BLaER1 treated with 17β-estradiol and CSF1 and Interleukin-3, amounts not matched to agents 10 nM and 100 nM (cell line): ENCODE results near the gene FGF19.

ENCODE experiments used
- H3K27ac ChIP-seq, 11 experiments: shearing (Covaris generic); formaldehyde crosslinking; 2 replicates each; pipeline ENCODE4 v1.8.1; 2022
- H3K27me3 ChIP-seq, 11 experiments: shearing (Covaris generic); formaldehyde crosslinking; 2 replicates each; pipeline ENCODE4 v1.8.1; 2022
- H3K36me3 ChIP-seq, 11 experiments: shearing (Covaris generic); formaldehyde crosslinking; 2 replicates each; pipeline ENCODE4 v1.8.1; 2022
- H3K4me1 ChIP-seq, 10 experiments: shearing (Covaris generic); formaldehyde crosslinking; 2 replicates each; pipeline ENCODE4 v1.8.1; 2022
- H3K4me2 ChIP-seq, 11 experiments: shearing (Covaris generic); formaldehyde crosslinking; 2 replicates each; pipeline ENCODE4 v1.8.1; 2022
- H3K4me3 ChIP-seq, 10 experiments: shearing (Covaris generic); formaldehyde crosslinking; 2 replicates each; pipeline ENCODE4 v1.8.1; 2022
- H3K9ac ChIP-seq, 11 experiments: shearing (Covaris generic); formaldehyde crosslinking; 2 replicates each; pipeline ENCODE4 v1.8.1; 2022
- H3K9me3 ChIP-seq, 11 experiments: shearing (Covaris generic); formaldehyde crosslinking; replicated peaks in 1 of 11; 2 replicates each; pipeline ENCODE4 v1.8.1; 2022
- H4K20me1 ChIP-seq, 11 experiments: shearing (Covaris generic); formaldehyde crosslinking; 2 replicates each; pipeline ENCODE4 v1.8.1; 2022
- Cebpa-rat ChIP-seq, 11 experiments: shearing (Covaris generic); IDR thresholded peaks; 2 replicates each; pipeline ENCODE4 v1.8.1; 2022

FGF19 gene, protein sequence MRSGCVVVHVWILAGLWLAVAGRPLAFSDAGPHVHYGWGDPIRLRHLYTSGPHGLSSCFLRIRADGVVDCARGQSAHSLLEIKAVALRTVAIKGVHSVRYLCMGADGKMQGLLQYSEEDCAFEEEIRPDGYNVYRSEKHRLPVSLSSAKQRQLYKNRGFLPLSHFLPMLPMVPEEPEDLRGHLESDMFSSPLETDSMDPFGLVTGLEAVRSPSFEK

GRCh38 chr11:69703768-69704507 lies at the start of gene FGF19:
FGF19 (minus strand) TSS chr11:69704022; CDS start chr11:69703876, 146 bp downstream.
- H3K4me1 ChIP-seq, result peaks cover 28 to 62% (median 41%) of the 10 kb centered on the region in 10 experiments
- H3K27me3 ChIP-seq, result peaks cover 87 to 97% (median 91%) of the 10 kb centered on the region in 11 experiments
- H3K4me2 ChIP-seq, result peak within 1 kb of the TSS; percentile 22 to 62 (median 45); a peak in 20 of 22 replicates
- no peak within 1 kb of the TSS for H3K9ac ChIP-seq
- no peaks in the 10 kb centered on the region for H3K9me3 ChIP-seq
- no peak within 1 kb of the TSS for H3K27ac ChIP-seq
- TF ChIP-seq Cebpa-rat (IDR thresholded peaks at IDR 0.05), result no peak
- peak within 1 kb of the TSS in 5 of 10 experiments; percentile 16 to 32 (median 31); a peak in 6 of 20 replicates for H3K4me3 ChIP-seq
- no peaks in the 10 kb centered on the region for H3K36me3 ChIP-seq
- H4K20me1 ChIP-seq, result peaks cover 0 to 72% (median 55%) of the 10 kb centered on the region in 11 experiments; a peak in 17 of 22 replicates

DNA sequence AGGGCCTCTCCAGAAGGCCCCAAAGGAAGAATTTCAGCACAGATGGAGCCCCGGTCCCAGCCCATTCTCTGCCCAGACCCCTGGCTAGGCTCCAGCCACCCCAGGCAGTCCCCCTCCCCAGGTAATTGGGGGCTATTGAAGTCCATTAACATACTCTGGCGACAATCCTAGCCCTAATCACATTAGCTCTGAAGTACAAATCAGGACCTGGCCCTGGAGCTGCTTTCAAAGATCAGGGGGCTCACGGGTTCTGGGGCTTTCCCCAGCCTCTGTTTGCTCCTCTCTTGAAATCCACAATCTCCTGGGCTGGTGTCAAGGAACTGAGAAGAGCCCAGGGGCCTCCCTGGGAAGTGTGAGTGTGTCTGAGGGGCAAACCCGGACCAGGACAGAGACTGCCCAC lies 49.1 kb upstream of the FGF19 start:
- TF ChIP-seq Cebpa-rat (IDR thresholded peaks at IDR 0.05), result no peak
- H3K4me2 ChIP-seq, result no peak overlapping the region
- no peak overlapping the region for H3K4me3 ChIP-seq
- H3K27ac ChIP-seq, result no peak overlapping the region
- H3K4me1 ChIP-seq, result no peaks in the 10 kb centered on the region
- no peaks in the 10 kb centered on the region for H3K27me3 ChIP-seq
- H4K20me1 ChIP-seq, result no peaks in the 10 kb centered on the region; a peak in 1 of 22 replicates
- no peaks in the 10 kb centered on the region for H3K9me3 ChIP-seq
- H3K9ac ChIP-seq, result no peak overlapping the region
- H3K36me3 ChIP-seq, result no peaks in the 10 kb centered on the region

DNA sequence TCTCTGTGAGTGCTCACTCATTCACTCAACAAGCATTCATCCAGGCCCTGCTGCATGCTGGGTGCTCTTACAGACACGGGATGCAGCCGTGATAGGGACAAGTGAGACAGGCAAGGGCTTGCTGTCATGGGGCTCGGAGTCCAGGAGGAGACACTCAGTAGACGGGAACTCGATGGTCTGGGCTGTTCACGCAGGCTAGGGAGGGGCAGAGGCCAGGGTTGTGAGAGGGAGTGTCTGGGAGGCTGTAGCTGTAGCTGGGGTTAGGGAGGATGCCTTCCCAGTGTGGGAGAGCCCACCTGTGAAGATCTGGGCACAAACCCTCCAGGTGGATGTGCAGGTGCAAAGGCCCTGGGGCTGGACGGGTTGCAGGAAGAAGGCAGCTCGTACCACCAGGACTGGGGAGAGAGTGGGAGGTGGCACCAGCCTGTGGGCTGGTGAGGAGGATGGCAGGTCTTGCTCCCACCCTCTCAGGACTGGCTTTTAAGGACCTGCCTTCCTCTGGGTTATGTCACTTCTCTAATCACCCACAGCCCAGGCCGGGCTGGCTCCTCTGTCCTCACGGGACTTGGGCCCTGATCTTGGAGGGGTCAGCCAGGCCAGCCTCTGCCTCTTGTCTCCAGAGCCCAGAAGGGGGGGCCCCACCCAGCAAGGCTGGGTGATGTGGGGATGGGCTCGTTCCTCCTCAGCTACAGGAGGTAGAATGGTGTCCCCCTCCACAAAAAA lies 47.2 kb upstream of the FGF19 start:
- no peak overlapping the region for H3K4me2 ChIP-seq
- no peak overlapping the region for H3K27ac ChIP-seq
- H3K4me3 ChIP-seq, result no peak overlapping the region
- H3K4me1 ChIP-seq, result no peaks in the 10 kb centered on the region
- no peaks in the 10 kb centered on the region; a peak in 1 of 22 replicates for H4K20me1 ChIP-seq
- TF ChIP-seq Cebpa-rat (IDR thresholded peaks at IDR 0.05), result no peak
- H3K9ac ChIP-seq, result no peak overlapping the region
- H3K36me3 ChIP-seq, result no peaks in the 10 kb centered on the region
- no peaks in the 10 kb centered on the region for H3K27me3 ChIP-seq
- no peaks in the 10 kb centered on the region for H3K9me3 ChIP-seq

DNA sequence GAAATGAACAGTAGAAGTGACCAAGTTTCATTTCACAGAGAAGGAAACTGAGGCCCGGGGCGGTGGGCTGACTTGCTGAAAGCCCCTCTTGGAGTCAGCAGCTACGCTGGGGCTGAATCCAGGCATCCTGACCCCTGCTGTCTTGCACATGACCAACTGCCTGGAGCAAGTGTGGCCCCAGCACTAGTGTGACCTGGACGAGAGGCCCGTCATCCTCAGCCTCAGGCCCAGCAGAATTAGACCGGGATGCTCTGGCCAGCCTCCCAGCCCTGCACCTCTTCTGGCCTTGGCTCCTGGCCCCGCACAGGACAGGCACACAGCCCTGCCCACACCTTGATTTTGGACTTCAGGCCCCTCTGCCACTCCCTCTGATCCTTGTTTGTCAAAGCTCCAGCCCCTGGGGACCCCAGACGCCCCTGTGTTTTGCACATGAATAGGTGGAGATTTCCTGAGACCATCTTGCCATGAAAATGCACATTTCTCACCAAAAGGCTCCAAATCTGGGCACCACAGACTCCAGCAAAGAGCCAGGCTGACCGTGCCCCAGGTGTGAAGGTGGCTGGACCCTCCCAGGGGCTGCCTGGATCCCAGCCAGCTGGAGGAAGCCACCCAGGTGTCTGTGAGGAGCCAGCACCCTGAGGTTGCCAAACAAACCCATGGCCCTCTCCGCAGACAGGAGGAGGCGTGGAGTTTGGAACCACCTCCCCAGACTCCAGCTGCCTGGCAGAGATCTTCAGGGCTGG lies 46.5 kb upstream of the FGF19 start:
- H3K4me3 ChIP-seq, result no peak overlapping the region
- no peaks in the 10 kb centered on the region for H3K4me1 ChIP-seq
- no peaks in the 10 kb centered on the region for H3K9me3 ChIP-seq
- no peak for TF ChIP-seq Cebpa-rat (IDR thresholded peaks at IDR 0.05)
- no peak overlapping the region; a peak in 1 of 22 replicates for H3K9ac ChIP-seq
- H4K20me1 ChIP-seq, result peaks cover 0 to 4% (median 0%) of the 10 kb centered on the region in 11 experiments; a peak in 1 of 22 replicates
- no peaks in the 10 kb centered on the region for H3K36me3 ChIP-seq
- H3K4me2 ChIP-seq, result no peak overlapping the region
- H3K27ac ChIP-seq, result no peak overlapping the region
- H3K27me3 ChIP-seq, result no peaks in the 10 kb centered on the region; a peak in 1 of 22 replicates

GRCh38 chr11:69748637-69749036 lies 44.8 kb upstream of the FGF19 start:
- Histone ChIP-seq H3K9me3 (no peaks in the 10 kb centered on the region), H3K4me2 (no peak overlapping the region), H3K9ac (no peak overlapping the region), H3K36me3 (no peaks in the 10 kb centered on the region), H3K4me3 (no peak overlapping the region), H4K20me1 (peaks cover 0 to 5% (median 0%) of the 10 kb centered on the region in 11 experiments; a peak in 1 of 22 replicates), H3K27ac (no peak overlapping the region), H3K4me1 (no peaks in the 10 kb centered on the region), H3K27me3 (no peaks in the 10 kb centered on the region; a peak in 1 of 22 replicates)
- no peak for TF ChIP-seq Cebpa-rat (IDR thresholded peaks at IDR 0.05)

GRCh38 chr11:69746752-69747742 lies 43.2 kb upstream of the FGF19 start:
- H3K36me3 ChIP-seq, result no peaks in the 10 kb centered on the region
- H4K20me1 ChIP-seq, result peaks cover 0 to 12% (median 0%) of the 10 kb centered on the region in 11 experiments; a peak in 3 of 22 replicates
- H3K9ac ChIP-seq, result no peak overlapping the region
- H3K27ac ChIP-seq, result no peak overlapping the region
- H3K4me1 ChIP-seq, result no peaks in the 10 kb centered on the region
- no peak overlapping the region for H3K4me2 ChIP-seq
- H3K4me3 ChIP-seq, result no peak overlapping the region
- no peak for TF ChIP-seq Cebpa-rat (IDR thresholded peaks at IDR 0.05)
- no peaks in the 10 kb centered on the region for H3K9me3 ChIP-seq
- H3K27me3 ChIP-seq, result no peaks in the 10 kb centered on the region; a peak in 1 of 22 replicates

DNA sequence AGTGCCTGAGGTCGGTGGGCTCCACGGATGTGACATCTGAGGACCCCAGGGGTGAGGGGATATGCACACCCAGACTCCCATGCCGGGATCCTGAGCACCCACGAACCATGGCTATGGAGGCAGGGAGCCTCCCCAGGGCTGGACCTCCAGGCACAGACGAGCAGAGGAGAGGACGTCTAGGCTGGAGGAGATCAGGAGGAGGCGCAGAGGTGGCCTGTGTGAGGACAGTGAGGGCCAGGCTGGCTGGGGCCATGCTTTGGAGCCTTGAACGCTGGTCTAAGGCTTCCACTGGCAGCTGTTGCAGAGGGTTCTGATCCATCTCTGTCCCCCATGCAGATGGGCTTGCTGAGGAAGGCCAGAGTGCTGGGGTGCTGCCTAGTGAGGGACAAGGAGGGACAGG lies 42.3 kb upstream of the FGF19 start:
- Histone ChIP-seq H3K36me3 (no peaks in the 10 kb centered on the region), H4K20me1 (peaks cover 0 to 12% (median 0%) of the 10 kb centered on the region in 11 experiments; a peak in 3 of 22 replicates), H3K4me1 (no peaks in the 10 kb centered on the region), H3K27me3 (no peaks in the 10 kb centered on the region; a peak in 1 of 22 replicates), H3K9me3 (no peaks in the 10 kb centered on the region), H3K4me2 (no peak overlapping the region), H3K4me3 (no peak overlapping the region), H3K9ac (no peak overlapping the region), H3K27ac (no peak overlapping the region)
- TF ChIP-seq Cebpa-rat (IDR thresholded peaks at IDR 0.05), result no peak

GRCh38 chr11:69745201-69745600 lies 41.4 kb upstream of the FGF19 start:
- Histone ChIP-seq H3K4me2 (no peak overlapping the region), H3K27ac (no peak overlapping the region), H3K9me3 (no peaks in the 10 kb centered on the region), H3K9ac (no peak overlapping the region), H3K27me3 (no peaks in the 10 kb centered on the region; a peak in 1 of 22 replicates), H4K20me1 (peaks cover 0 to 12% (median 0%) of the 10 kb centered on the region in 11 experiments; a peak in 2 of 22 replicates), H3K4me3 (no peak overlapping the region), H3K36me3 (no peaks in the 10 kb centered on the region), H3K4me1 (no peaks in the 10 kb centered on the region)
- no peak for TF ChIP-seq Cebpa-rat (IDR thresholded peaks at IDR 0.05)
